SK-N-SH (cell line): ENCODE measurements around the gene PPP1R10. TPM values are rescaled to one million over a fixed set of nuclear protein-coding genes. Genes with fewer than 3 reads are reported as not detected.

Experiments
- CTCF ChIA-PET: fragments of 300-600, 350-600 bp; formaldehyde crosslinking; extraction: SDS; loops from one replicate; lab custom pipeline; 2021; lab: Yijun Ruan, JAX
- POLR2A ChIA-PET: fragments of 350-600 bp; sonication (Branson Sonifier 250); formaldehyde crosslinking; extraction: SDS; loops from one replicate; lab custom pipeline; 2020; ENCODE audit warnings: antibody characterized with exemption, inconsistent platforms; lab: Yijun Ruan, JAX
- DNase-seq: peaks from one replicate; pipeline ENCODE4 v3.0.0; 2012
- H2AFZ ChIP-seq: fragments of 200-600 bp; sonication (generic); 2 replicates; pipeline ENCODE4 v1.8.1; 2016; ENCODE audit warnings: antibody characterized with exemption, mild to moderate bottlenecking, low read depth
- H3F3A ChIP-seq: fragments of 200-600 bp; sonication (generic); replicated peaks from 2 replicates; pipeline ENCODE3; 2016; ENCODE audit warnings: antibody characterized with exemption, mild to moderate bottlenecking; ENCODE audit not compliant: insufficient read depth
- H3K27ac ChIP-seq, 2 experiments: fragments of 200-500 bp in 1 of 2; fragments of 200-600 bp in 1 of 2; sonication (Bioruptor generic) in 1 of 2; sonication (generic), shearing (Covaris generic) in 1 of 2; 2 replicates each; pipeline versions ENCODE4 v1.5.1 to v1.6.1; 2014 to 2016; ENCODE audit warnings: low read depth in 2 of 2, inconsistent platforms in 1 of 2, low read length in 1 of 2, mild to moderate bottlenecking in 1 of 2, mixed read lengths in 1 of 2
- H3K27me3 ChIP-seq: fragments of 200-600 bp; sonication (generic), shearing (Covaris generic); 2 replicates; pipeline ENCODE4 v1.6.1; 2016; ENCODE audit warnings: mixed run types; ENCODE audit not compliant: insufficient read depth
- H3K36me3 ChIP-seq, 2 experiments: fragments of 200-500 bp in 1 of 2; fragments of 200-600 bp in 1 of 2; sonication (Bioruptor generic) in 1 of 2; sonication (generic) in 1 of 2; replicated peaks in 1 of 2; 2 replicates each; pipeline versions ENCODE3 to v1.5.1; 2014 to 2016; ENCODE audit warnings: low read length in 1 of 2, mild to moderate bottlenecking in 1 of 2; ENCODE audit not compliant: insufficient read depth in 2 of 2, control insufficient read depth in 1 of 2
- H3K4me1 ChIP-seq, 2 experiments: fragments of 200-500 bp in 1 of 2; fragments of 200-600 bp in 1 of 2; sonication (Bioruptor generic) in 1 of 2; sonication (generic), shearing (Covaris generic) in 1 of 2; 2 replicates each; pipeline versions ENCODE4 v1.5.1 to v1.6.1; 2014 to 2016; ENCODE audit warnings: low read depth in 1 of 2, low read length in 1 of 2, mixed run types in 1 of 2; ENCODE audit not compliant: insufficient read depth in 2 of 2, control insufficient read depth in 1 of 2
- H3K4me2 ChIP-seq: fragments of 200-600 bp; sonication (generic), shearing (Covaris generic); 2 replicates; pipeline ENCODE4 v1.6.1; 2017; ENCODE audit warnings: mixed run types
- H3K4me3 ChIP-seq, 2 experiments: fragments of 200-500 bp in 1 of 2; fragments of 200-600 bp in 1 of 2; sonication (Bioruptor generic) in 1 of 2; sonication (generic), shearing (Covaris generic) in 1 of 2; 2 replicates each; pipeline versions ENCODE4 v1.5.1 to v1.8.1; 2014 to 2016; ENCODE audit warnings: low read depth in 2 of 2, inconsistent platforms in 1 of 2, low read length in 1 of 2, mild to moderate bottlenecking in 1 of 2, mixed read lengths in 1 of 2, moderate library complexity in 1 of 2
- H3K79me2 ChIP-seq: fragments of 200-600 bp; sonication (generic); 2 replicates; pipeline ENCODE4 v1.8.1; 2017; ENCODE audit warnings: mild to moderate bottlenecking; ENCODE audit not compliant: insufficient read depth
- H3K9ac ChIP-seq: fragments of 200-600 bp; sonication (generic); 2 replicates; pipeline ENCODE4 v1.6.1; 2017; ENCODE audit warnings: mixed run types
- H3K9me2 ChIP-seq: fragments of 200-600 bp; sonication (generic); 2 replicates; pipeline ENCODE4 v1.6.1; 2017; ENCODE audit warnings: mixed run types
- H3K9me3 ChIP-seq: fragments of 200-600 bp; sonication (generic); 2 replicates; pipeline ENCODE4 v1.6.1; 2017; ENCODE audit warnings: mixed run types, mild to moderate bottlenecking, moderate library complexity
- H4K20me1 ChIP-seq: fragments of 200-600 bp; sonication (generic); 2 replicates; pipeline ENCODE4 v1.6.1; 2017; ENCODE audit warnings: mild to moderate bottlenecking, mixed run types; ENCODE audit not compliant: insufficient read depth
- CHD2 ChIP-seq: fragments of 150-350 bp; IDR thresholded peaks from 2 replicates; pipeline ENCODE4 v1.6.1; 2018; ENCODE audit warnings: low read length; ENCODE audit not compliant: partially characterized antibody
- ELF1 ChIP-seq: IDR thresholded peaks from 2 replicates; pipeline ENCODE4 v1.4.0; 2012
- EP300 ChIP-seq, 2 experiments: IDR thresholded peaks; 2 replicates each; pipeline versions ENCODE4 v1.4.0 to v1.6.1; 2012; ENCODE audit warnings: borderline replicate concordance in 1 of 2, low read depth in 1 of 2, low read length in 1 of 2
- FOXM1 ChIP-seq: IDR thresholded peaks from 2 replicates; pipeline ENCODE4 v1.4.0; 2012; ENCODE audit warnings: low read depth, mild to moderate bottlenecking
- JUND ChIP-seq: IDR thresholded peaks from 2 replicates; pipeline ENCODE4 v1.4.0; 2012
- MXI1 ChIP-seq: IDR thresholded peaks from 2 replicates; pipeline ENCODE4 v1.6.1; 2012; ENCODE audit warnings: mild to moderate bottlenecking, low read depth, low read length, improper control_type of control experiment
- NFIC ChIP-seq: IDR thresholded peaks from 2 replicates; pipeline ENCODE4 v1.4.0; 2012; ENCODE audit warnings: borderline replicate concordance
- PBX3 ChIP-seq: IDR thresholded peaks from 2 replicates; pipeline ENCODE4; 2012
- RCOR1 ChIP-seq: fragments of 150-350 bp; IDR thresholded peaks from 2 replicates; pipeline ENCODE4 v1.6.1; 2017; ENCODE audit warnings: antibody characterized with exemption, low read length
- REST ChIP-seq: IDR thresholded peaks from 2 replicates; pipeline ENCODE4 v1.6.1; 2012; ENCODE audit warnings: mild to moderate bottlenecking, low read depth, low read length, moderate library complexity
- SMC3 ChIP-seq: IDR thresholded peaks from 2 replicates; pipeline ENCODE4 v1.6.1; 2012; ENCODE audit warnings: low read depth, low read length, improper control_type of control experiment
- TAF1 ChIP-seq: IDR thresholded peaks from 2 replicates; pipeline ENCODE4 v1.6.1; 2012; ENCODE audit warnings: low read depth, mild to moderate bottlenecking, low read length, moderate library complexity, borderline replicate concordance
- USF2 ChIP-seq: fragments of 150-350 bp; IDR thresholded peaks from 2 replicates; pipeline ENCODE4 v1.6.1; 2017; ENCODE audit warnings: antibody characterized with exemption, low read length, low read depth, borderline replicate concordance
- WGBS: methylation state at CpG from one replicate; pipeline ENCODE4 v1.1.6; 2017; ENCODE audit warnings: low lambda C conversion rate; 5-methylcytosine and 5-hydroxymethylcytosine counted together
- polyA plus RNA-seq, 3 experiments: library from polyadenylated mRNA; depleted of rRNA; stranded (reverse); fragments of >200 nt; gene quantifications; 2 replicates each; pipeline ENCODE4 v1.2.3, GENCODE V29; 2012
- TF ChIP-seq, protein P1 (sequence below): IDR thresholded peaks from 2 replicates; pipeline ENCODE4 v1.4.0; 2012; ENCODE audit warnings: low read depth, borderline replicate concordance

The PPP1R10 gene
- polyA plus RNA-seq, 1 of the 3 experiments (the other 2 are of a cell fraction), result 16.8 TPM

DNA sequence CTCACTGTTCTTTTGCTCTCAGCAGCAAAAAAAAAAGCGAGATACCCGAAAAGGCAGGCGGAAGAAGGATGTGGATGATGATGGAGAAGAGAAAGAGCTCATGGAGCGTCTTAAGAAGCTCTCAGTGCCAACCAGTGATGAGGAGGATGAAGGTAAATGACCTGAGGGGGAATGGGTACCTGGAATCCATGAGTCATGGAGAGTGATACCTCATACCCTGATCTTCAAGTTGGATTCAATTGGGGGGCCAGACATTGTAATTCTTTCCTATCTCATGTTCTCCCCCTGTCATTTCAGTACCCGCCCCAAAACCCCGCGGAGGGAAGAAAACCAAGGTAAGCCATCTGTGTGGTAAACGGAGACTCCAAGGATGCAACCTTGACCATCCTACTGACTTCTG lies 39.0 kb downstream of the PPP1R10 start:
- H3K27me3 ChIP-seq, result no peaks in the 10 kb centered on the region
- POLR2A ChIA-PET, result no interaction called here
- 97% methylated on average over 8 of the region's 8 CpGs for WGBS
- no peak overlapping the region for H2AFZ ChIP-seq
- no peaks in the 10 kb centered on the region for H3K9me3 ChIP-seq
- H3K9ac ChIP-seq, result no peak overlapping the region
- no peaks in the 10 kb centered on the region for H3K9me2 ChIP-seq
- TF ChIP-seq NFIC (no peak), RCOR1 (no peak), EP300 (IDR thresholded peaks at IDR 0.05; ENCODE audit: borderline replicate concordance in 1 of 2, low read depth in 1 of 2, low read length in 1 of 2) (no peak), SMC3 (no peak), REST (no peak), ELF1 (no peak), JUND (no peak), USF2 (no peak), MXI1 (no peak), FOXM1 (no peak), TAF1 (no peak), CHD2 (no peak), PBX3 (no peak)
- TF ChIP-seq, protein P1, sequence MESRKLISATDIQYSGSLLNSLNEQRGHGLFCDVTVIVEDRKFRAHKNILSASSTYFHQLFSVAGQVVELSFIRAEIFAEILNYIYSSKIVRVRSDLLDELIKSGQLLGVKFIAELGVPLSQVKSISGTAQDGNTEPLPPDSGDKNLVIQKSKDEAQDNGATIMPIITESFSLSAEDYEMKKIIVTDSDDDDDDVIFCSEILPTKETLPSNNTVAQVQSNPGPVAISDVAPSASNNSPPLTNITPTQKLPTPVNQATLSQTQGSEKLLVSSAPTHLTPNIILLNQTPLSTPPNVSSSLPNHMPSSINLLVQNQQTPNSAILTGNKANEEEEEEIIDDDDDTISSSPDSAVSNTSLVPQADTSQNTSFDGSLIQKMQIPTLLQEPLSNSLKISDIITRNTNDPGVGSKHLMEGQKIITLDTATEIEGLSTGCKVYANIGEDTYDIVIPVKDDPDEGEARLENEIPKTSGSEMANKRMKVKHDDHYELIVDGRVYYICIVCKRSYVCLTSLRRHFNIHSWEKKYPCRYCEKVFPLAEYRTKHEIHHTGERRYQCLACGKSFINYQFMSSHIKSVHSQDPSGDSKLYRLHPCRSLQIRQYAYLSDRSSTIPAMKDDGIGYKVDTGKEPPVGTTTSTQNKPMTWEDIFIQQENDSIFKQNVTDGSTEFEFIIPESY, result no peak
- TF ChIP-seq, all 33 proteins: peak for 0
- H3K79me2 ChIP-seq, result peaks cover 54% of the 10 kb centered on the region
- no peak overlapping the region for H3K4me3 ChIP-seq
- H3F3A ChIP-seq, result no peaks in the 10 kb centered on the region
- H3K4me2 ChIP-seq, result no peak overlapping the region
- H3K4me1 ChIP-seq, result peaks cover 4 to 6% of the 10 kb centered on the region in 2 experiments; a peak in 3 of 4 replicates
- peaks cover 27% of the 10 kb centered on the region for H4K20me1 ChIP-seq
- CTCF ChIA-PET, result interaction anchor here (1.0 to 4.8 kb wide), 4 partner anchors 19 to 48 kb away, joined by 3 to 29 read pairs (median 9); no protein-coding TSS in a partner anchor
- no peak for DNase-seq
- H3K27ac ChIP-seq, result no peak overlapping the region
- peaks cover 42 to 66% of the 10 kb centered on the region in 2 experiments for H3K36me3 ChIP-seq
